ENCODE data around the gene TUBB8B. TPM values are rescaled to one million over a fixed set of nuclear protein-coding genes. Genes with fewer than 3 reads are reported as not detected.

The TUBB8B gene
- not detected in 2 replicates for total RNA-seq

DNA sequence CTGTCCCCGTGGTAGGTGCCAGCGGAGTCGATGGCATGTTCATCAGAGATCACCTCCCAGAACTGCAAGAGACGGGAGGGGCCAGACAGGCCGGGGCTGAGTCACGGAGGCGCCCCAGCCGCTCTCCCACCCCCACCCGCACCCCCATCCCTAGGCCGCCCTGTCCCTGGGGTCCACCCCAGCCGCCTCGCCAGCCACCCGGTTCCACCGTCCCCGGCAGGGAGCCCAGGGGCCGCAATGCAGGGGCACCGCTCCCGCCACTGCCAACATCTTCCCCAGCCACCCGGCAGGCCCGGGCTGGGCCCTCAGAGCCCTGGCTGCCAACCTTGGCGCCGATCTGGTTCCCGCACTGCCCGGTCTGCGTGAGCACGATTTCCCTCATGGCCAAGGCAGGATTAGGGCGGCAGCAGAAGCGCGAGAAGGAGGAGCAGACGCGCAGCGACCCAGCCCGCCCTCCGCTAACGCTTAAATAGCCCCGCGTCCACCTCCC lies at the start of gene TUBB8B:
Gene TUBB8B, minus strand, starts transcription at position 440 of the 490 bp plus-strand sequence. Its CDS starts 58 bp downstream, at position 382.

Other genes starting within 250 kb of the TUBB8B start
- 15.4 and 16.2 TPM in 2 replicates for gene USP14, start 108.9 kb upstream of the TUBB8B start, total RNA-seq
- gene THOC1, start 218.4 kb upstream of the TUBB8B start, total RNA-seq, result 30.3 and 33.7 TPM in 2 replicates